IMR-90 (cell line): ENCODE measurements around the gene FAM131B. TPM values are rescaled to one million over a fixed set of nuclear protein-coding genes. Genes with fewer than 3 reads are reported as not detected.

Experiments used
- ATAC-seq: fragments of 200-7000 bp; cut with Tn5 transposase; 2 replicates; pipeline ENCODE4 v1.9.1; 2020; ENCODE audit warnings: low read depth, mild to moderate bottlenecking, moderate library complexity
- BruUV-seq: library from RNA; stranded (reverse); fragments of 400-500 nt; replicated peaks from 2 replicates; lab custom pipeline; 2021; lab: Mats Ljungman, UMichigan
- CTCF ChIA-PET: fragments of 300-600 bp; formaldehyde crosslinking; extraction: SDS; loops from one replicate; lab custom pipeline; 2021; ENCODE audit warnings: antibody characterized with exemption; lab: Yijun Ruan, JAX
- POLR2A ChIA-PET: fragments of 300-600 bp; sonication (Branson Sonifier 250); formaldehyde crosslinking; loops from one replicate; lab custom pipeline; 2022; ENCODE audit warnings: antibody characterized with exemption; ENCODE audit not compliant: unreplicated experiment; lab: Charles Lee
- DNase-seq: peaks from one replicate; pipeline ENCODE4 v3.0.0; 2013
- H2AFZ ChIP-seq: replicated peaks from 2 replicates; pipeline ENCODE3; 2013; ENCODE audit warnings: low read length, mild to moderate bottlenecking; ENCODE audit not compliant: poor library complexity
- H2AK5ac ChIP-seq: 2 replicates; pipeline ENCODE4 v1.6.1; 2013; ENCODE audit warnings: low read depth, low read length, inconsistent platforms
- H2AK9ac ChIP-seq: replicated peaks from 2 replicates; pipeline ENCODE3; 2013; ENCODE audit warnings: mild to moderate bottlenecking, low read depth, low read length, moderate library complexity; ENCODE audit not compliant: poor library complexity
- H2BK120ac ChIP-seq: 2 replicates; pipeline ENCODE4 v1.6.1; 2013; ENCODE audit warnings: low read depth, low read length, inconsistent platforms
- H2BK15ac ChIP-seq: 3 replicates; pipeline ENCODE4 v1.6.1; 2013; ENCODE audit warnings: low read depth, low read length, inconsistent platforms
- H2BK20ac ChIP-seq: 2 replicates; pipeline ENCODE4 v1.6.1; 2013; ENCODE audit warnings: low read depth, mild to moderate bottlenecking, inconsistent platforms, low read length, moderate library complexity
- H2BK5ac ChIP-seq: 2 replicates; pipeline ENCODE4 v1.6.1; 2013; ENCODE audit warnings: mild to moderate bottlenecking, low read depth, low read length, inconsistent platforms; ENCODE audit not compliant: poor library complexity, severe bottlenecking
- H3K14ac ChIP-seq: replicated peaks from 2 replicates; pipeline ENCODE4 v1.6.1; 2013; ENCODE audit warnings: low read depth, low read length, inconsistent platforms
- H3K18ac ChIP-seq: 2 replicates; pipeline ENCODE4 v1.6.1; 2013; ENCODE audit warnings: low read depth, low read length, control low read depth
- H3K23ac ChIP-seq: 2 replicates; pipeline ENCODE4 v1.6.1; 2013; ENCODE audit warnings: low read depth, low read length, inconsistent platforms
- H3K27ac ChIP-seq: 2 replicates; pipeline ENCODE4 v1.5.1; 2013; ENCODE audit warnings: mild to moderate bottlenecking, control low read depth, low read length; ENCODE audit not compliant: insufficient read depth
- H3K27me3 ChIP-seq: 2 replicates; pipeline ENCODE4 v1.6.1; 2013; ENCODE audit warnings: low read length; ENCODE audit not compliant: control insufficient read depth, insufficient read depth
- H3K36me3 ChIP-seq: 2 replicates; pipeline ENCODE4 v1.6.1; 2013; ENCODE audit warnings: low read length, mixed read lengths; ENCODE audit not compliant: control insufficient read depth, insufficient read depth
- H3K4ac ChIP-seq: 2 replicates; pipeline ENCODE4 v1.6.1; 2013; ENCODE audit warnings: low read depth, low read length, inconsistent platforms
- H3K4me1 ChIP-seq: 2 replicates; pipeline ENCODE4 v1.6.1; 2013; ENCODE audit warnings: low read length, mixed read lengths; ENCODE audit not compliant: control insufficient read depth, insufficient read depth
- H3K4me2 ChIP-seq: 2 replicates; pipeline ENCODE4 v1.6.1; 2013; ENCODE audit warnings: low read depth, mild to moderate bottlenecking, control low read depth, low read length, moderate library complexity
- H3K4me3 ChIP-seq: 2 replicates; pipeline ENCODE4 v1.5.1; 2013; ENCODE audit warnings: low read depth, mild to moderate bottlenecking, control low read depth, low read length, moderate library complexity; ENCODE audit not compliant: insufficient read depth
- H3K56ac ChIP-seq: 2 replicates; pipeline ENCODE4 v1.6.1; 2013; ENCODE audit warnings: low read length, inconsistent platforms; ENCODE audit not compliant: insufficient read depth; ENCODE audit errors: extremely low read depth
- H3K79me1 ChIP-seq, 2 experiments: 2 replicates each; pipeline ENCODE4 v1.6.1; 2013; ENCODE audit warnings: low read length in 2 of 2, inconsistent platforms in 1 of 2, low read depth in 1 of 2
- H3K9ac ChIP-seq: 2 replicates; pipeline ENCODE4 v1.6.1; 2013; ENCODE audit warnings: low read depth, low read length, control low read depth
- H3K9me1 ChIP-seq: 2 replicates; pipeline ENCODE4 v1.6.1; 2013; ENCODE audit warnings: low read length, inconsistent platforms; ENCODE audit not compliant: insufficient read depth
- H3K9me3 ChIP-seq: 2 replicates; pipeline ENCODE4 v1.6.1; 2013; ENCODE audit warnings: low read length; ENCODE audit not compliant: control insufficient read depth, insufficient read depth
- H4K20me1 ChIP-seq: 2 replicates; pipeline ENCODE4 v1.6.1; 2013; ENCODE audit warnings: low read length, inconsistent platforms; ENCODE audit not compliant: insufficient read depth
- H4K5ac ChIP-seq: 2 replicates; pipeline ENCODE4 v1.6.1; 2013; ENCODE audit warnings: mild to moderate bottlenecking, low read depth, low read length, control low read depth
- H4K8ac ChIP-seq, 2 experiments: 2 replicates each; pipeline ENCODE4 v1.6.1; 2013; ENCODE audit warnings: low read depth in 2 of 2, low read length in 2 of 2, control low read depth in 1 of 2, inconsistent platforms in 1 of 2
- H4K91ac ChIP-seq: 2 replicates; pipeline ENCODE4 v1.6.1; 2013; ENCODE audit warnings: low read depth, low read length, inconsistent platforms; ENCODE audit not compliant: insufficient read depth
- ELK1 ChIP-seq: fragments of 150-350 bp; IDR thresholded peaks from 2 replicates; pipeline ENCODE4 v1.6.1; 2016; ENCODE audit warnings: low read depth, mild to moderate bottlenecking, low read length, moderate library complexity, borderline replicate concordance
- FOS ChIP-seq: fragments of 150-350 bp; IDR thresholded peaks from 2 replicates; pipeline ENCODE4 v1.6.1; 2016; ENCODE audit warnings: low read depth, low read length
- NFE2L2 ChIP-seq: fragments of 150-350 bp; IDR thresholded peaks from 2 replicates; pipeline ENCODE4 v1.6.1; 2016; ENCODE audit warnings: low read depth, mild to moderate bottlenecking, low read length
- RAD21 ChIP-seq: IDR thresholded peaks from 2 replicates; pipeline ENCODE4 v1.6.1; 2012; ENCODE audit warnings: low read length, improper control_type of control experiment
- RCOR1 ChIP-seq: IDR thresholded peaks from 2 replicates; pipeline ENCODE4 v1.6.1; 2012; ENCODE audit warnings: mild to moderate bottlenecking, low read length, improper control_type of control experiment; ENCODE audit not compliant: insufficient replicate concordance
- RFX5 ChIP-seq: IDR thresholded peaks from 2 replicates; pipeline ENCODE4 v1.8.0; 2012; ENCODE audit warnings: low read depth, mild to moderate bottlenecking, low read length, moderate library complexity
- USF2 ChIP-seq: fragments of 150-350 bp; IDR thresholded peaks from 2 replicates; pipeline ENCODE4 v1.6.1; 2017; ENCODE audit warnings: mild to moderate bottlenecking, antibody characterized with exemption, low read length, low read depth
- WGBS, 2 experiments: methylation state at CpG; one replicate each; pipeline versions ENCODE4 v1.1.5 to v1.1.7; 2013; ENCODE audit warnings: missing lambda C conversion rate in 2 of 2; ENCODE audit not compliant: insufficient read length in 1 of 2; ENCODE audit errors: extremely low coverage in 2 of 2; 5-methylcytosine and 5-hydroxymethylcytosine counted together
- dilution Hi-C: fragments of 300-500 bp; cut with HindIII; formaldehyde crosslinking; loops from one replicate; pipeline ENCODE4 v1.14.3; 2018; ENCODE audit warnings: low sequenced_read_pairs; ENCODE audit not compliant: unreplicated experiment
- in situ Hi-C: fragments of 300-500 bp; cut with MboI; formaldehyde crosslinking; loops from 3 replicates; pipeline ENCODE4 v1.14.3; 2019; ENCODE audit warnings: low sequenced_read_pairs, inconsistent platforms, mixed read lengths
- intact Hi-C: fragments of 100-400 bp; cut with micrococcal nuclease; formaldehyde crosslinking; loops from 2 replicates; pipeline ENCODE4 v1.10.0; 2022
- polyA plus RNA-seq, 3 experiments: library from polyadenylated mRNA; depleted of rRNA; stranded (reverse); fragments of >200 nt; gene quantifications; 2 replicates each; pipeline ENCODE4 v1.2.3, GENCODE V29; 2012; ENCODE audit warnings: low replicate concordance in 1 of 3
- total RNA-seq: library from RNA; depleted of rRNA; stranded (reverse); fragments of >200 nt; gene quantifications from 2 replicates; pipeline ENCODE4 v1.2.3, GENCODE V29; 2012

The FAM131B gene
- total and polyA plus RNA-seq, 2 of the 4 experiments (the other 2 are of a cell fraction) = 3.4 to 4.3 TPM

DNA sequence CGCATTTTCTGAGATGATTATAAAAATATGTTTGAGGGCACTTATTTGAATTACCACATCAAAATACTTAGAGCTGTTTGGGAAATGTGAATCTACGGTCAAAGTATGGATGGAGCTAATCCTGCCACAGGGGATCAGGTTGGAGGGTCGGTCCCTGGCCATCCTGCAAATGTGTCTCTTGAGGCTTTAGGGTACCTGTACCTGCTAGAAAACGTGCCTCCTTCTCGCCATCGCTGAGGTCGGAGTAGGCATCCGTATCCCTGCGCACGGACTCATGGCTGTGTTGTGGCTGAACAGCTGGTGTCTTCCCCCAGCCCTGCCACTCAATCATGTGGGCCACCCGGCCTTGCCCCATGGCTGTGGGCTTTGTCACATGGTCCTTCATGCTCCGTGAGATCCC is 3.9 kb downstream of the FAM131B start:
- in situ Hi-C loops = no loop called here
- no CpG with 5 or more reads among the region's 12 CpGs for WGBS, 2 experiments
- peaks cover 2% of the 10 kb centered on the region; the same call in 1 of the 2 replicates for H3K36me3 ChIP-seq
- BruUV-seq = no TSS peak
- H3K23ac ChIP-seq = no peak overlapping the region
- no peak overlapping the region for H4K91ac ChIP-seq
- H3K56ac ChIP-seq = no peak overlapping the region
- no peak overlapping the region for H3K14ac ChIP-seq
- no peaks in the 10 kb centered on the region for H3K79me1 ChIP-seq
- no peak overlapping the region for H3K4me2 ChIP-seq
- H3K27me3 ChIP-seq = peaks cover 28% of the 10 kb centered on the region
- no peak overlapping the region for H3K9ac ChIP-seq
- H4K20me1 ChIP-seq = no peaks in the 10 kb centered on the region
- no peak for TF ChIP-seq USF2
- no peak for TF ChIP-seq RCOR1
- no peak for TF ChIP-seq ELK1
- no peak for TF ChIP-seq RAD21
- no peak for TF ChIP-seq FOS
- TF ChIP-seq NFE2L2 = no peak
- TF ChIP-seq RFX5 = no peak
- dilution Hi-C loops = no loop called here
- H3K27ac ChIP-seq = no peak overlapping the region
- no peak overlapping the region for H2AK5ac ChIP-seq
- no peak overlapping the region for H2BK5ac ChIP-seq
- DNase-seq = no peak
- ChIA-PET POLR2A (no interaction called here), CTCF (no interaction called here)
- no peaks in the 10 kb centered on the region for H3K9me3 ChIP-seq
- no peak overlapping the region for H3K18ac ChIP-seq
- ATAC-seq = no peak
- H2AK9ac ChIP-seq = no peak overlapping the region
- no peak overlapping the region for H2BK15ac ChIP-seq
- no peak overlapping the region for H2BK120ac ChIP-seq
- H3K4me1 ChIP-seq = no peaks in the 10 kb centered on the region
- no peak overlapping the region for H4K5ac ChIP-seq
- H3K9me1 ChIP-seq = no peaks in the 10 kb centered on the region
- no peak overlapping the region for H2AFZ ChIP-seq
- H2BK20ac ChIP-seq = no peak overlapping the region
- no peak overlapping the region for H3K4me3 ChIP-seq
- H3K4ac ChIP-seq = no peak overlapping the region
- intact Hi-C loops = no loop called here
- H4K8ac ChIP-seq = no peak overlapping the region
